PC-9 (cell line): ENCODE data around the gene VPS11. TPM values are rescaled to one million over a fixed set of nuclear protein-coding genes. Genes with fewer than 3 reads are reported as not detected.

Experiments used
- BruUV-seq: library from RNA; stranded (reverse); fragments of 400-500 nt; replicated peaks from 2 replicates; lab custom pipeline; 2021; lab: Mats Ljungman, UMichigan
- CTCF ChIA-PET: fragments of 300-600 bp; sonication (Branson Sonifier 250); formaldehyde crosslinking; loops from one replicate; lab custom pipeline; 2022; ENCODE audit warnings: antibody characterized with exemption; lab: Charles Lee
- POLR2A ChIA-PET: fragments of 300-600 bp; sonication (Branson Sonifier 250); formaldehyde crosslinking; loops from one replicate; lab custom pipeline; 2022; ENCODE audit warnings: antibody characterized with exemption; ENCODE audit not compliant: unreplicated experiment; lab: Charles Lee
- DNase-seq, 2 experiments: peaks; one replicate each; pipeline versions ENCODE4 v3.0.0 to v3.0.0-alpha.2; 2015 to 2022; ENCODE audit warnings: mixed read lengths in 1 of 2
- H2AFZ ChIP-seq: fragments of 200-600 bp; sonication (generic); 2 replicates; pipeline ENCODE4 v1.8.1; 2017; ENCODE audit warnings: antibody characterized with exemption
- H3F3A ChIP-seq: fragments of 200-600 bp; sonication (generic); 2 replicates; pipeline ENCODE4 v1.8.1; 2017; ENCODE audit warnings: antibody characterized with exemption, mild to moderate bottlenecking, low read depth; ENCODE audit not compliant: insufficient read depth
- H3K27ac ChIP-seq: fragments of 200-600 bp; sonication (generic); 2 replicates; pipeline ENCODE4 v1.6.1; 2016; ENCODE audit warnings: mixed run types
- H3K27me3 ChIP-seq: fragments of 200-600 bp; sonication (generic); 2 replicates; pipeline ENCODE4 v1.6.1; 2016; ENCODE audit warnings: low read depth, mixed run types; ENCODE audit not compliant: insufficient read depth
- H3K36me3 ChIP-seq: fragments of 200-600 bp; sonication (generic); 2 replicates; pipeline ENCODE4 v1.6.1; 2016; ENCODE audit warnings: low read depth, mixed run types
- H3K4me1 ChIP-seq: fragments of 200-600 bp; sonication (generic); replicated peaks from 2 replicates; pipeline ENCODE4 v1.6.1; 2016; ENCODE audit warnings: mixed run types; ENCODE audit not compliant: insufficient read depth
- H3K4me2 ChIP-seq: fragments of 200-600 bp; sonication (generic); 2 replicates; pipeline ENCODE4 v1.6.1; 2017; ENCODE audit warnings: mixed run types
- H3K4me3 ChIP-seq: fragments of 200-600 bp; sonication (generic); 2 replicates; pipeline ENCODE4 v1.6.1; 2016; ENCODE audit warnings: mixed run types
- H3K79me2 ChIP-seq: fragments of 200-600 bp; sonication (generic); 2 replicates; pipeline ENCODE4 v1.6.1; 2017; ENCODE audit warnings: low read depth, mixed run types
- H3K9me2 ChIP-seq: fragments of 200-600 bp; sonication (generic); 2 replicates; pipeline ENCODE4 v1.8.1; 2017; ENCODE audit warnings: mild to moderate bottlenecking; ENCODE audit not compliant: insufficient read depth
- H3K9me3 ChIP-seq: fragments of 200-600 bp; sonication (generic); 2 replicates; pipeline ENCODE4 v1.8.1; 2016; ENCODE audit warnings: low read depth; ENCODE audit not compliant: insufficient read depth
- H4K20me1 ChIP-seq: fragments of 200-600 bp; sonication (generic); 2 replicates; pipeline ENCODE4 v1.8.1; 2017; ENCODE audit not compliant: insufficient read depth
- CTCF ChIP-seq: fragments of 200-600 bp; sonication (generic); conservative IDR thresholded peaks from 2 replicates; pipeline ENCODE4 v1.6.1; 2017; ENCODE audit warnings: mixed run types, antibody characterized with exemption, mild to moderate bottlenecking, moderate library complexity
- EZH2 ChIP-seq: fragments of 200-600 bp; sonication (generic); IDR thresholded peaks from 2 replicates; pipeline ENCODE4 v1.8.0; 2017; ENCODE audit warnings: antibody characterized with exemption, low read depth
- intact Hi-C: fragments of 100-400 bp; cut with micrococcal nuclease; formaldehyde crosslinking; loops from one replicate; pipeline ENCODE4 v1.10.0; 2022; ENCODE audit not compliant: unreplicated experiment
- total RNA-seq: library from RNA; stranded (reverse); gene quantifications from 2 replicates; pipeline ENCODE4 v1.2.3, GENCODE V29; 2021

VPS11 gene
- total RNA-seq, 1 experiment from 2014 or later, result 21.1 TPM

DNA sequence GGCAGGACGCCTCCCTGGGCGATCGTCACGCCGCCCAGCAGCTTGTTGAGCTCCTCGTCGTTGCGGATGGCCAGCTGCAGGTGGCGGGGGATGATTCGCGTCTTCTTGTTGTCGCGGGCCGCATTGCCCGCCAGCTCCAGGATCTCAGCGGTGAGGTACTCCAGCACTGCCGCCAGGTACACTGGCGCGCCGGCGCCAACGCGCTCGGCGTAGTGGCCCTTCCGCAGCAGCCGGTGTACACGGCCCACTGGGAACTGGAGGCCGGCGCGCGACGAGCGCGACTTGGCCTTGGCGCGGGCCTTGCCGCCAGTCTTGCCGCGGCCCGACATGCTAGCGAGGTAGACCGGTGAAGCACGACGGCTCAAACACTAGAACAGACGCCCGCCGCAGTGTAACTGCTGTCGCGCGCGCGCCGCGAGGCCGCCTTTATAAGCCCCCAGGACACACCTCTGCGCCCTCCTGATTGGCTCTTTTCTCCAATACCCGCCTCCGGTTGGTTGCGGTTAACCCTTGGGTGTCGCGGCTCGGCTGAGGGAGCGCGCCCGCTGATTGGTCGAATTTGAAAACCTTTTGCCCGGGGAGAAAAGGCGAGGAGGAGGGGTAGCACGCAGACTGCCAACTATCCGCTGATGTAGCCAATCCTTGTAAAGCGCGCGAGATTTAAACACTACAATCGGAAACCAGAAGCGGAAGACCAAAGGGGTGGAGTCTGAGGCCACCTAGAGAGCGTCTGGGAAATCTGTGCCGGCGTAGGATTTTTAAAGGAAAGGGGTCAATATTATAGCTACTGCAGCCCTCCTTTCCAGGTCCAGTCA is 27.7 kb downstream of the VPS11 start:
- Histone ChIP-seq H3K9me2 (no peaks in the 10 kb centered on the region), H3K4me2 (peak overlapping the region; percentile 99), H3K79me2 (peaks cover 51% of the 10 kb centered on the region), H2AFZ (peak overlapping the region; percentile 86), H4K20me1 (peaks cover 18% of the 10 kb centered on the region), H3K4me3 (peak overlapping the region; percentile 91), H3K9me3 (no peaks in the 10 kb centered on the region), H3K36me3 (peaks cover 32% of the 10 kb centered on the region), H3F3A (peaks cover 62% of the 10 kb centered on the region; the same call in 1 of the 2 replicates), H3K4me1 (peaks cover 29% of the 10 kb centered on the region), H3K27ac (peak overlapping the region; percentile 48), H3K27me3 (no peaks in the 10 kb centered on the region)
- intact Hi-C loops, result loop anchor here (2.0 to 10.0 kb wide), 5 partner anchors 38 to 380 kb away; partner anchors contain the start of genes HYOU1 and NLRX1
- TSS peak; percentile 58 for BruUV-seq
- CTCF ChIA-PET, result interaction anchor here (0.6 to 0.9 kb wide), 3 partner anchors 10 to 243 kb away, joined by 4 to 10 read pairs (median 6); no protein-coding TSS in a partner anchor
- POLR2A ChIA-PET, result interaction anchor here (0.5 to 1.7 kb wide), 12 partner anchors 11 to 345 kb away, joined by 3 to 7 read pairs (median 4); partner anchors contain the start of genes C2CD2L, HINFP and VPS11
- DNase-seq, result peak; percentile 98 to 99
- TF ChIP-seq EZH2 (no peak), CTCF (peak; percentile 27; the same call in 1 of the 2 replicates)

DNA sequence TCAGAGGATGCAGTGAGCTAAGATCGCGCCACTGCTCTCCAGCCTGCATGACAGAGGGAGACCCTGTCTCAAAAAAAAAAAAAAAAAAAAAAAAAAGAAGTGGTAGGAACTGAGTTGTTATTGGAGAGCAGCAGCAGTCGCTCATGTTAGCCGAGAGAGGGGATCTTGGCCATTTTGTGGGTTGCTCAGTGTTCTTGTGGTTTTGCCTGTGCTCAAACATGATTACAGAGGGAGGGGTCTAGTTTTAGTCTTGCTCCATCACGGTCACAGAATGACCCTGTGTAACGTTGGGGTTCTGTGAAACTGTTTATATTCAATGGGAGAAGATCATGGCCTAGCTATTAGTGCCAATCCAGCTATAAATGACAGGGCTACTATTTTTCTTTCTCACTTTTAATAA is 32.1 kb downstream of the VPS11 start:
- Histone ChIP-seq H3F3A (peaks cover 53% of the 10 kb centered on the region), H3K4me2 (peak overlapping the region; percentile 92), H3K36me3 (peaks cover 16% of the 10 kb centered on the region), H3K4me1 (peaks cover 25% of the 10 kb centered on the region), H3K4me3 (peak overlapping the region; percentile 79; the same call in 1 of the 2 replicates), H3K27ac (no peak overlapping the region), H3K9me2 (no peaks in the 10 kb centered on the region), H3K27me3 (no peaks in the 10 kb centered on the region), H2AFZ (no peak overlapping the region), H4K20me1 (no peaks in the 10 kb centered on the region), H3K9me3 (no peaks in the 10 kb centered on the region), H3K79me2 (peaks cover 29% of the 10 kb centered on the region)
- intact Hi-C loops, result loop anchor here (5.0 to 10.0 kb wide), 3 partner anchors 192 to 375 kb away; partner anchors contain the start of gene MCAM
- ChIA-PET POLR2A (no interaction called here), CTCF (no interaction called here)
- DNase-seq, result no peak
- TF ChIP-seq EZH2 (no peak), CTCF (no peak)
- BruUV-seq, result no TSS peak

DNA sequence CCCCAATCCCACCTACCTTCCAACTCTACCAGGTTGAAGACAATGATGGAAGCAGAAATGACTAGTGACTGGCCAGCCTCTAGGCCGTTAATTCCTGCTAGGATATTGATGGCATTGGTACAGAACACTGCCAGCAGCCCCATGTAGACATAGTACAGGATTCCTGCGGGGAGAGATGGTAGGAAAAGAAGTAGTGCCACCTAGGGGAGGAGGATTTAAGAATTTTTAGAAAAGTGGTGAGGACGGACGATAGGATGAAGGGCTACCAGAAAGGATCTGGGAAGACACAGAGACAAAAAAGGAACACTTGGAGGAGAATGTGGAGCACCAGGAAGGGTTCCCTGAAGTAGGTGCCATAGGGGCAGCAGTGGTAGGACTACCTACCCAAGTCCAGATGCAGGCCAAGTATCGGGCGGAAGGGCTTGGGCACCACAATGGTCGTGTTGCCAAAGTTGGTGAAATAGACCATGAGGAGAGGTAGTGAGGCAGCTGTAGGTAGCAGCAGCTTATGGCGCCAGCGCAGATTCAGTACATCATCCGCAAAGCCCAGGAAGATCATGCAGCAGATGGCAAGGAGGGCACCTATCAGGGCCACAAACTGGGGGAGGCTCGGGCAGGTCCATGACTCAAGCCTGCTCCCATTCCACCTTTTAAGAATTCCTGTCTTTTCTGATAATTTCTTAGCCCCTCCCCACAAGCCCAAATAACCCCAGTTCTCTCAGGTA is 32.8 kb downstream of the VPS11 start:
- Histone ChIP-seq H3K4me3 (peak overlapping the region; percentile 79), H3K9me2 (no peaks in the 10 kb centered on the region), H3K27me3 (no peaks in the 10 kb centered on the region), H4K20me1 (no peaks in the 10 kb centered on the region), H2AFZ (peak overlapping the region; percentile 87; the same call in 1 of the 2 replicates), H3K36me3 (peaks cover 16% of the 10 kb centered on the region), H3K4me1 (peaks cover 25% of the 10 kb centered on the region), H3K79me2 (peaks cover 24% of the 10 kb centered on the region), H3F3A (peaks cover 53% of the 10 kb centered on the region), H3K27ac (no peak overlapping the region), H3K9me3 (no peaks in the 10 kb centered on the region), H3K4me2 (peak overlapping the region; percentile 92)
- BruUV-seq, result no TSS peak
- TF ChIP-seq CTCF, result peak; percentile 74
- no peak for TF ChIP-seq EZH2
- DNase-seq, result peak in 1 of 2 experiments; percentile 61
- ChIA-PET POLR2A (no interaction called here), CTCF (no interaction called here)
- intact Hi-C loops, result loop anchor here (5.0 kb wide), 2 partner anchors 193 to 217 kb away; partner anchors contain the start of gene MCAM
